SKM-1 treated with dmso at 0.1 percent for 144 hours (cell line): Measurements from ENCODE around the gene MT1B.

Experiments
- DNase-seq: peaks from one replicate; lab custom pipeline; 2025; ENCODE audit not compliant: unreplicated experiment; lab: John Stamatoyannopoulos, UW

MT1B gene

GRCh38 chr16:56651586-56651985, at the start of gene MT1B:
MT1B (plus strand) TSS chr16:56651886; CDS start chr16:56651954, 68 bp downstream.
- no peak for DNase-seq

- DNase-seq = no peak
These were observed 48.1 kb upstream of the MT1B start for GRCh38 chr16:56603589-56603988.

- no peak for DNase-seq
These were observed 46.7 kb upstream of the MT1B start for GRCh38 chr16:56604966-56605365.

- DNase-seq = no peak
These were observed 46.2 kb upstream of the MT1B start for GRCh38 chr16:56605475-56605874.

GRCh38 chr16:56606071-56606475, 45.6 kb upstream of the MT1B start:
- DNase-seq = no peak

GRCh38 chr16:56606476-56607108, 45.1 kb upstream of the MT1B start:
- no peak for DNase-seq

GRCh38 chr16:56607109-56607618, 44.5 kb upstream of the MT1B start:
- DNase-seq = no peak

- no peak for DNase-seq
These were observed 44.0 kb upstream of the MT1B start for GRCh38 chr16:56607675-56608042.

- peak; percentile 98 for DNase-seq
These were observed 43.4 kb upstream of the MT1B start, which contains the start of gene MT2A for GRCh38 chr16:56608043-56608875. MT2A (plus strand) TSS chr16:56608584; CDS start chr16:56608656, 72 bp downstream.

GRCh38 chr16:56608876-56609462, 42.7 kb upstream of the MT1B start:
- DNase-seq = no peak

- peak; percentile 84 for DNase-seq
These were observed 42.2 kb upstream of the MT1B start for GRCh38 chr16:56609463-56609921.

- DNase-seq = no peak
These were observed 41.6 kb upstream of the MT1B start for GRCh38 chr16:56610017-56610608.

GRCh38 chr16:56610609-56611111, 41.0 kb upstream of the MT1B start:
- no peak for DNase-seq

GRCh38 chr16:56611281-56611833, 40.3 kb upstream of the MT1B start:
- no peak for DNase-seq

- no peak for DNase-seq
These were observed 38.0 kb upstream of the MT1B start for GRCh38 chr16:56613706-56614105.

GRCh38 chr16:56614549-56614991, 37.1 kb upstream of the MT1B start:
- DNase-seq = no peak

- no peak for DNase-seq
These were observed 36.3 kb upstream of the MT1B start for GRCh38 chr16:56615353-56615752.

GRCh38 chr16:56616608-56617211, 35.0 kb upstream of the MT1B start:
- no peak for DNase-seq

- DNase-seq = no peak
These were observed 34.2 kb upstream of the MT1B start for GRCh38 chr16:56617212-56618085.
